IMR-90 (cell line): ENCODE data around the gene RAB40C. TPM values are rescaled to one million over a fixed set of nuclear protein-coding genes. Genes with fewer than 3 reads are reported as not detected.
A peak's percentile ranks its signal among the peaks of the same experiment; 100 is the strongest.

Experiments used
- ATAC-seq: fragments of 200-7000 bp; cut with Tn5 transposase; 2 replicates; pipeline ENCODE4 v1.9.1; 2020; ENCODE audit warnings: low read depth, mild to moderate bottlenecking, moderate library complexity
- BruUV-seq: library from RNA; stranded (reverse); fragments of 400-500 nt; replicated peaks from 2 replicates; lab custom pipeline; 2021; lab: Mats Ljungman, UMichigan
- CTCF ChIA-PET: fragments of 300-600 bp; formaldehyde crosslinking; extraction: SDS; loops from one replicate; lab custom pipeline; 2021; ENCODE audit warnings: antibody characterized with exemption; lab: Yijun Ruan, JAX
- POLR2A ChIA-PET: fragments of 300-600 bp; sonication (Branson Sonifier 250); formaldehyde crosslinking; loops from one replicate; lab custom pipeline; 2022; ENCODE audit warnings: antibody characterized with exemption; ENCODE audit not compliant: unreplicated experiment; lab: Charles Lee
- DNase-seq: peaks from one replicate; pipeline ENCODE4 v3.0.0; 2013
- H2AFZ ChIP-seq: replicated peaks from 2 replicates; pipeline ENCODE3; 2013; ENCODE audit warnings: low read length, mild to moderate bottlenecking; ENCODE audit not compliant: poor library complexity
- H2AK5ac ChIP-seq: 2 replicates; pipeline ENCODE4 v1.6.1; 2013; ENCODE audit warnings: low read depth, low read length, inconsistent platforms
- H2AK9ac ChIP-seq: replicated peaks from 2 replicates; pipeline ENCODE3; 2013; ENCODE audit warnings: mild to moderate bottlenecking, low read depth, low read length, moderate library complexity; ENCODE audit not compliant: poor library complexity
- H2BK120ac ChIP-seq: 2 replicates; pipeline ENCODE4 v1.6.1; 2013; ENCODE audit warnings: low read depth, low read length, inconsistent platforms
- H2BK15ac ChIP-seq: 3 replicates; pipeline ENCODE4 v1.6.1; 2013; ENCODE audit warnings: low read depth, low read length, inconsistent platforms
- H2BK20ac ChIP-seq: 2 replicates; pipeline ENCODE4 v1.6.1; 2013; ENCODE audit warnings: low read depth, mild to moderate bottlenecking, inconsistent platforms, low read length, moderate library complexity
- H2BK5ac ChIP-seq: 2 replicates; pipeline ENCODE4 v1.6.1; 2013; ENCODE audit warnings: mild to moderate bottlenecking, low read depth, low read length, inconsistent platforms; ENCODE audit not compliant: poor library complexity, severe bottlenecking
- H3K14ac ChIP-seq: replicated peaks from 2 replicates; pipeline ENCODE4 v1.6.1; 2013; ENCODE audit warnings: low read depth, low read length, inconsistent platforms
- H3K18ac ChIP-seq: 2 replicates; pipeline ENCODE4 v1.6.1; 2013; ENCODE audit warnings: low read depth, low read length, control low read depth
- H3K23ac ChIP-seq: 2 replicates; pipeline ENCODE4 v1.6.1; 2013; ENCODE audit warnings: low read depth, low read length, inconsistent platforms
- H3K27ac ChIP-seq: 2 replicates; pipeline ENCODE4 v1.5.1; 2013; ENCODE audit warnings: mild to moderate bottlenecking, control low read depth, low read length; ENCODE audit not compliant: insufficient read depth
- H3K27me3 ChIP-seq: 2 replicates; pipeline ENCODE4 v1.6.1; 2013; ENCODE audit warnings: low read length; ENCODE audit not compliant: control insufficient read depth, insufficient read depth
- H3K36me3 ChIP-seq: 2 replicates; pipeline ENCODE4 v1.6.1; 2013; ENCODE audit warnings: low read length, mixed read lengths; ENCODE audit not compliant: control insufficient read depth, insufficient read depth
- H3K4ac ChIP-seq: 2 replicates; pipeline ENCODE4 v1.6.1; 2013; ENCODE audit warnings: low read depth, low read length, inconsistent platforms
- H3K4me1 ChIP-seq: 2 replicates; pipeline ENCODE4 v1.6.1; 2013; ENCODE audit warnings: low read length, mixed read lengths; ENCODE audit not compliant: control insufficient read depth, insufficient read depth
- H3K4me2 ChIP-seq: 2 replicates; pipeline ENCODE4 v1.6.1; 2013; ENCODE audit warnings: low read depth, mild to moderate bottlenecking, control low read depth, low read length, moderate library complexity
- H3K4me3 ChIP-seq: 2 replicates; pipeline ENCODE4 v1.5.1; 2013; ENCODE audit warnings: low read depth, mild to moderate bottlenecking, control low read depth, low read length, moderate library complexity; ENCODE audit not compliant: insufficient read depth
- H3K56ac ChIP-seq: 2 replicates; pipeline ENCODE4 v1.6.1; 2013; ENCODE audit warnings: low read length, inconsistent platforms; ENCODE audit not compliant: insufficient read depth; ENCODE audit errors: extremely low read depth
- H3K79me1 ChIP-seq, 2 experiments: 2 replicates each; pipeline ENCODE4 v1.6.1; 2013; ENCODE audit warnings: low read length in 2 of 2, inconsistent platforms in 1 of 2, low read depth in 1 of 2
- H3K9ac ChIP-seq: 2 replicates; pipeline ENCODE4 v1.6.1; 2013; ENCODE audit warnings: low read depth, low read length, control low read depth
- H3K9me1 ChIP-seq: 2 replicates; pipeline ENCODE4 v1.6.1; 2013; ENCODE audit warnings: low read length, inconsistent platforms; ENCODE audit not compliant: insufficient read depth
- H3K9me3 ChIP-seq: 2 replicates; pipeline ENCODE4 v1.6.1; 2013; ENCODE audit warnings: low read length; ENCODE audit not compliant: control insufficient read depth, insufficient read depth
- H4K20me1 ChIP-seq: 2 replicates; pipeline ENCODE4 v1.6.1; 2013; ENCODE audit warnings: low read length, inconsistent platforms; ENCODE audit not compliant: insufficient read depth
- H4K5ac ChIP-seq: 2 replicates; pipeline ENCODE4 v1.6.1; 2013; ENCODE audit warnings: mild to moderate bottlenecking, low read depth, low read length, control low read depth
- H4K8ac ChIP-seq, 2 experiments: 2 replicates each; pipeline ENCODE4 v1.6.1; 2013; ENCODE audit warnings: low read depth in 2 of 2, low read length in 2 of 2, control low read depth in 1 of 2, inconsistent platforms in 1 of 2
- H4K91ac ChIP-seq: 2 replicates; pipeline ENCODE4 v1.6.1; 2013; ENCODE audit warnings: low read depth, low read length, inconsistent platforms; ENCODE audit not compliant: insufficient read depth
- BHLHE40 ChIP-seq: fragments of 150-350 bp; IDR thresholded peaks from 2 replicates; pipeline ENCODE4 v1.6.1; 2016; ENCODE audit warnings: mild to moderate bottlenecking, low read depth, low read length
- CEBPB ChIP-seq: IDR thresholded peaks from 2 replicates; pipeline ENCODE4 v1.6.1; 2012; ENCODE audit warnings: low read depth, low read length, improper control_type of control experiment
- MAFK ChIP-seq: IDR thresholded peaks from 2 replicates; pipeline ENCODE4 v1.6.1; 2012; ENCODE audit warnings: low read depth, low read length, improper control_type of control experiment
- MAZ ChIP-seq: IDR thresholded peaks from 2 replicates; pipeline ENCODE4 v1.6.1; 2012; ENCODE audit warnings: low read depth, mild to moderate bottlenecking, low read length, improper control_type of control experiment, moderate library complexity, borderline replicate concordance
- MXI1 ChIP-seq: IDR thresholded peaks from 2 replicates; pipeline ENCODE4 v1.6.1; 2012; ENCODE audit warnings: low read depth, mild to moderate bottlenecking, low read length, moderate library complexity, borderline replicate concordance
- NFE2L2 ChIP-seq: fragments of 150-350 bp; IDR thresholded peaks from 2 replicates; pipeline ENCODE4 v1.6.1; 2016; ENCODE audit warnings: low read depth, mild to moderate bottlenecking, low read length
- POLR2A ChIP-seq: IDR thresholded peaks from 2 replicates; pipeline ENCODE4 v1.6.1; 2012; ENCODE audit warnings: mild to moderate bottlenecking, low read depth, low read length
- RFX5 ChIP-seq: IDR thresholded peaks from 2 replicates; pipeline ENCODE4 v1.8.0; 2012; ENCODE audit warnings: low read depth, mild to moderate bottlenecking, low read length, moderate library complexity
- SMC3 ChIP-seq: fragments of 150-350 bp; IDR thresholded peaks from 2 replicates; pipeline ENCODE4 v1.6.1; 2016; ENCODE audit warnings: low read depth, mild to moderate bottlenecking, antibody characterized with exemption, low read length, moderate library complexity
- WGBS, 2 experiments: methylation state at CpG; one replicate each; pipeline versions ENCODE4 v1.1.5 to v1.1.7; 2013; ENCODE audit warnings: missing lambda C conversion rate in 2 of 2; ENCODE audit not compliant: insufficient read length in 1 of 2; ENCODE audit errors: extremely low coverage in 2 of 2; 5-methylcytosine and 5-hydroxymethylcytosine counted together
- dilution Hi-C: fragments of 300-500 bp; cut with HindIII; formaldehyde crosslinking; loops from one replicate; pipeline ENCODE4 v1.14.3; 2018; ENCODE audit warnings: low sequenced_read_pairs; ENCODE audit not compliant: unreplicated experiment
- in situ Hi-C: fragments of 300-500 bp; cut with MboI; formaldehyde crosslinking; loops from 3 replicates; pipeline ENCODE4 v1.14.3; 2019; ENCODE audit warnings: low sequenced_read_pairs, inconsistent platforms, mixed read lengths
- intact Hi-C: fragments of 100-400 bp; cut with micrococcal nuclease; formaldehyde crosslinking; loops from 2 replicates; pipeline ENCODE4 v1.10.0; 2022
- polyA plus RNA-seq, 3 experiments: library from polyadenylated mRNA; depleted of rRNA; stranded (reverse); fragments of >200 nt; gene quantifications; 2 replicates each; pipeline ENCODE4 v1.2.3, GENCODE V29; 2012; ENCODE audit warnings: low replicate concordance in 1 of 3
- total RNA-seq: library from RNA; depleted of rRNA; stranded (reverse); fragments of >200 nt; gene quantifications from 2 replicates; pipeline ENCODE4 v1.2.3, GENCODE V29; 2012
- TF ChIP-seq, protein P1 (sequence below): fragments of 150-350 bp; IDR thresholded peaks from 2 replicates; pipeline ENCODE4 v1.6.1; 2016; ENCODE audit warnings: low read depth, mild to moderate bottlenecking, low read length, moderate library complexity, borderline replicate concordance
- TF ChIP-seq, protein P2 (sequence below): fragments of 150-350 bp; IDR thresholded peaks from 2 replicates; pipeline ENCODE4 v1.6.1; 2017; ENCODE audit warnings: mild to moderate bottlenecking, antibody characterized with exemption, low read length, low read depth

RAB40C gene
- total and polyA plus RNA-seq, 2 of the 4 experiments (the other 2 are of a cell fraction), result 6.8 to 13.7 TPM

DNA sequence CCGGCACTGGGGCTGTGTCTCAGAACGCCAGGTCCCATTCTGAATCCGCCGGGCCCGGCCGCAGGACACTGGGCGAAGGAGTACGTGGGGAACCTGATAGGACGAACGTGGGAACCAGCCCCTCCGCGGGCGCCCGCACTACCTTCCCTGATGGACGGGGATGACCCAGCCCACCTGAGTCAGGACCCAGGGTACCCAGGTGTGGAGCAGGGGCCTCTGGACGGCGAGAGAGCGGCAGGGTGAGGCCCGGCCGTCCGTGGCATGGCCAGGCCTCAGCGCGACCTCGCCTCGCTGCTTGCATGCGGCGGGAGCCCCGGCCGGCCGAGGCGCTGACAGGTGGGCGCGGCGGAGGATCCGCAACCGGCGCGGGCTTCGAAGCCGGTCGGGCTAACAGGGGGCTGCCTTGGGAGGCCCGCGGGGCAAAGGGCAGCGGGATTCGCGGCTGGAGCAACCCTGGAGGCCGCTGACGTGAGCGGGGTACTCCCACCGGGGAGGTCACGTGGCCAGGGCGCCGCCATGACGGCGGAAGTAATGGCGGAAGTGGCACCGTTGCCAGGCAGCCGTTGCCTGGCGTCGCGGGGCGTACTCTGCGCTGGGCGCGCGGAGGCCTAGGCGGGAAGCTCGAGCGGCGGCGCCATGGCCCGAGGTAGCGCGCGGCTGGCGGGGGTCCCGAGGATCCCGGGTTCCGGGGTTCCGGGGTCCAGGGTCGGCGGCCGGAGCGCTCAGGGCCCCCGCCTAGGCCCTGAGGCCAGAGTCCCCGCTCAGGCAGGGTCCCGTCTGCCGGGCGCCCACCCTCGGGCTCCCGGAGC is 59.1 kb downstream of the RAB40C start, which contains the start of gene WDR90:
Gene WDR90, plus strand, starts transcription at position 585 of the 809 bp plus-strand sequence. Its CDS starts 52 bp downstream, at position 637.
- peaks cover 3% of the 10 kb centered on the region; the same call in 1 of the 2 replicates for H3K36me3 ChIP-seq
- H3K18ac ChIP-seq, result no peak within 1 kb of the TSS
- H3K27me3 ChIP-seq, result no peaks in the 10 kb centered on the region
- H2AK9ac ChIP-seq, result peak within 1 kb of the TSS; percentile 98
- H3K14ac ChIP-seq, result peak within 1 kb of the TSS; percentile 66
- TF ChIP-seq MAZ (peak; percentile 29; the same call in 1 of the 2 replicates), SMC3 (no peak), MAFK (no peak), BHLHE40 (peak; percentile 41; the same call in 1 of the 2 replicates), NFE2L2 (no peak), MXI1 (peak; percentile 97), CEBPB (0 out of 2 replicates have a peak, but pooled peaks have one; percentile 3), RFX5 (no peak), POLR2A (peak; percentile 52)
- TF ChIP-seq, protein P1, sequence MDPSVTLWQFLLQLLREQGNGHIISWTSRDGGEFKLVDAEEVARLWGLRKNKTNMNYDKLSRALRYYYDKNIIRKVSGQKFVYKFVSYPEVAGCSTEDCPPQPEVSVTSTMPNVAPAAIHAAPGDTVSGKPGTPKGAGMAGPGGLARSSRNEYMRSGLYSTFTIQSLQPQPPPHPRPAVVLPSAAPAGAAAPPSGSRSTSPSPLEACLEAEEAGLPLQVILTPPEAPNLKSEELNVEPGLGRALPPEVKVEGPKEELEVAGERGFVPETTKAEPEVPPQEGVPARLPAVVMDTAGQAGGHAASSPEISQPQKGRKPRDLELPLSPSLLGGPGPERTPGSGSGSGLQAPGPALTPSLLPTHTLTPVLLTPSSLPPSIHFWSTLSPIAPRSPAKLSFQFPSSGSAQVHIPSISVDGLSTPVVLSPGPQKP, result 0 out of 2 replicates have a peak, but pooled peaks have one; percentile 15
- TF ChIP-seq, protein P2, sequence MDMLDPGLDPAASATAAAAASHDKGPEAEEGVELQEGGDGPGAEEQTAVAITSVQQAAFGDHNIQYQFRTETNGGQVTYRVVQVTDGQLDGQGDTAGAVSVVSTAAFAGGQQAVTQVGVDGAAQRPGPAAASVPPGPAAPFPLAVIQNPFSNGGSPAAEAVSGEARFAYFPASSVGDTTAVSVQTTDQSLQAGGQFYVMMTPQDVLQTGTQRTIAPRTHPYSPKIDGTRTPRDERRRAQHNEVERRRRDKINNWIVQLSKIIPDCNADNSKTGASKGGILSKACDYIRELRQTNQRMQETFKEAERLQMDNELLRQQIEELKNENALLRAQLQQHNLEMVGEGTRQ, result peak; percentile 97
- no peak within 1 kb of the TSS for H2BK120ac ChIP-seq
- H2BK20ac ChIP-seq, result no peak within 1 kb of the TSS
- peak within 1 kb of the TSS; percentile 85 for H3K27ac ChIP-seq
- no peaks in the 10 kb centered on the region for H4K20me1 ChIP-seq
- dilution Hi-C loops, result no loop called here
- H3K9me3 ChIP-seq, result no peaks in the 10 kb centered on the region
- in situ Hi-C loops, result loop anchor here (10.0 kb wide), 1 partner anchor 254 kb away; the partner anchor contains the start of gene NME4
- peak within 1 kb of the TSS; percentile 68; the same call in 1 of the 2 replicates for H4K91ac ChIP-seq
- no peak within 1 kb of the TSS for H2BK15ac ChIP-seq
- H3K4me2 ChIP-seq, result peak within 1 kb of the TSS; percentile 99
- no TSS peak for BruUV-seq
- peaks cover 15% of the 10 kb centered on the region for H3K9me1 ChIP-seq
- peak within 1 kb of the TSS; percentile 59 for H3K4me3 ChIP-seq
- ChIA-PET POLR2A (no interaction called here), CTCF (no interaction called here)
- H3K79me1 ChIP-seq, result peaks cover 10 to 46% of the 10 kb centered on the region in 2 experiments; a peak in 3 of 4 replicates
- peak; percentile 88 for ATAC-seq
- peak within 1 kb of the TSS; percentile 85 for H3K4ac ChIP-seq
- DNase-seq, result peak; percentile 86
- peak within 1 kb of the TSS; percentile 85 for H4K5ac ChIP-seq
- intact Hi-C loops, result no loop called here
- H4K8ac ChIP-seq, result peak within 1 kb of the TSS; percentile 70 to 80
- peak within 1 kb of the TSS; percentile 50 for H2AK5ac ChIP-seq
- peak within 1 kb of the TSS; percentile 96 for H2AFZ ChIP-seq
- H2BK5ac ChIP-seq, result peak within 1 kb of the TSS; percentile 90
- WGBS, 2 experiments, result 1% methylated on average over 57 of the region's 91 CpGs; no CpG with 5 or more reads in 1 of the 2 experiments
- peak within 1 kb of the TSS; percentile 76 for H3K23ac ChIP-seq
- H3K56ac ChIP-seq, result peak within 1 kb of the TSS; percentile 53
- H3K9ac ChIP-seq, result peak within 1 kb of the TSS; percentile 79
- H3K4me1 ChIP-seq, result peaks cover 14% of the 10 kb centered on the region
